Thyroid gland (tissue), 4 donors: ENCODE results near the gene TES.

Experiments
- CTCF ChIP-seq, 6 experiments: fragments of 200-600 bp in 3 of 6; fragments of 450-650 bp in 3 of 6; sonication (generic) in 3 of 6; IDR thresholded peaks; one replicate each; pipeline ENCODE4 v1.5.1; 2016 to 2019; ENCODE audit warnings: antibody characterized with exemption in 6 of 6, mild to moderate bottlenecking in 2 of 6, inconsistent platforms in 1 of 6, moderate library complexity in 1 of 6
- POLR2A ChIP-seq, 2 donors: fragments of 450-650 bp; IDR thresholded peaks; one replicate each; pipeline ENCODE4 v1.6.1; 2017; ENCODE audit warnings: antibody characterized with exemption in 2 of 2, mild to moderate bottlenecking in 2 of 2, moderate library complexity in 1 of 2

- TF ChIP-seq CTCF (IDR thresholded peaks at IDR 0.05): no peak
- TF ChIP-seq POLR2A (IDR thresholded peaks at IDR 0.05): no peak
Observed at GRCh38 chr7:116257156-116257555, 46.8 kb downstream of the TES start.
